Central memory CD8-positive, alpha-beta T cell (primary cell): ENCODE measurements around the gene PLAC9.

ENCODE experiments used
- ATAC-seq: fragments of 150-1000 bp; cut with Tn5 transposase; replicated peaks from 2 replicates; pipeline ENCODE4 v1.10.0; 2022; ENCODE audit warnings: mild to moderate bottlenecking, moderate FRiP score, moderate number of reproducible peaks; ENCODE audit not compliant: poor library complexity, severe bottlenecking; ENCODE audit errors: extremely low read depth
- DNase-seq, 2 donors: peaks; one replicate each; pipeline ENCODE4 v3.0.0; 2021; ENCODE audit warnings: low spot score in 2 of 2
- H3K27ac Mint-ChIP-seq: one replicate; pipeline ENCODE4 v1.8.0; 2022; ENCODE audit warnings: low read depth, mild to moderate bottlenecking, moderate library complexity, mixed read lengths
- H3K27me3 Mint-ChIP-seq: one replicate; pipeline ENCODE4 v1.8.0; 2022; ENCODE audit warnings: mixed read lengths
- H3K36me3 Mint-ChIP-seq: one replicate; pipeline ENCODE4 v1.8.0; 2022; ENCODE audit warnings: mild to moderate bottlenecking, moderate library complexity, mixed read lengths; ENCODE audit not compliant: insufficient read depth
- H3K4me1 Mint-ChIP-seq: one replicate; pipeline ENCODE4 v1.8.0; 2022; ENCODE audit warnings: mixed read lengths
- H3K4me3 Mint-ChIP-seq: one replicate; pipeline ENCODE4 v1.8.0; 2022; ENCODE audit warnings: mild to moderate bottlenecking, moderate library complexity, mixed read lengths
- H3K9me3 Mint-ChIP-seq: one replicate; pipeline ENCODE4 v1.8.0; 2022; ENCODE audit warnings: mixed read lengths

PLAC9 gene

GRCh38 chr10:80167471-80168161, 35.1 kb downstream of the PLAC9 start:
- Mint-ChIP-seq H3K4me1 (peaks cover 20% of the 10 kb centered on the region), H3K36me3 (peaks cover 47% of the 10 kb centered on the region), H3K4me3 (no peak overlapping the region), H3K27me3 (no peaks in the 10 kb centered on the region), H3K27ac (no peak overlapping the region), H3K9me3 (no peaks in the 10 kb centered on the region)
- DNase-seq = no peak
- no peak for ATAC-seq

- no peaks in the 10 kb centered on the region for H3K27me3 Mint-ChIP-seq
- H3K36me3 Mint-ChIP-seq = peaks cover 44% of the 10 kb centered on the region
- ATAC-seq (no peak), DNase-seq (no peak)
- H3K4me3 Mint-ChIP-seq = no peak overlapping the region
- H3K9me3 Mint-ChIP-seq = no peaks in the 10 kb centered on the region
- peak overlapping the region; percentile 55 for H3K27ac Mint-ChIP-seq
- peaks cover 20% of the 10 kb centered on the region for H3K4me1 Mint-ChIP-seq
Measured at GRCh38 chr10:80168162-80168511, 35.6 kb downstream of the PLAC9 start.

GRCh38 chr10:80168679-80169380, 36.3 kb downstream of the PLAC9 start:
- no peak for ATAC-seq
- H3K27ac Mint-ChIP-seq = peak overlapping the region; percentile 55

GRCh38 chr10:80170026-80170425, 37.5 kb downstream of the PLAC9 start:
- no peak overlapping the region for H3K4me3 Mint-ChIP-seq
- DNase-seq = no peak
- no peaks in the 10 kb centered on the region for H3K27me3 Mint-ChIP-seq
- no peaks in the 10 kb centered on the region for H3K9me3 Mint-ChIP-seq
- H3K27ac Mint-ChIP-seq = peak overlapping the region; percentile 89
- peaks cover 40% of the 10 kb centered on the region for H3K36me3 Mint-ChIP-seq
- ATAC-seq = no peak
- H3K4me1 Mint-ChIP-seq = peaks cover 20% of the 10 kb centered on the region

More at GRCh38 chr10:80168679-80169380, 36.3 kb downstream of the PLAC9 start:
- H3K4me3 Mint-ChIP-seq = no peak overlapping the region
- no peaks in the 10 kb centered on the region for H3K27me3 Mint-ChIP-seq
- H3K36me3 Mint-ChIP-seq = peaks cover 42% of the 10 kb centered on the region
- H3K9me3 Mint-ChIP-seq = no peaks in the 10 kb centered on the region
- peak in 1 of 2 donors; percentile 21 for DNase-seq
- H3K4me1 Mint-ChIP-seq = peaks cover 20% of the 10 kb centered on the region

GRCh38 chr10:80170641-80171040, 38.1 kb downstream of the PLAC9 start:
- Mint-ChIP-seq H3K36me3 (peaks cover 35% of the 10 kb centered on the region), H3K4me3 (no peak overlapping the region), H3K27me3 (no peaks in the 10 kb centered on the region), H3K4me1 (peaks cover 19% of the 10 kb centered on the region), H3K9me3 (no peaks in the 10 kb centered on the region), H3K27ac (peak overlapping the region; percentile 89)
- DNase-seq (no peak), ATAC-seq (no peak)

GRCh38 chr10:80171248-80171660, 38.7 kb downstream of the PLAC9 start:
- Mint-ChIP-seq H3K27ac (peak overlapping the region; percentile 89), H3K4me1 (peaks cover 16% of the 10 kb centered on the region), H3K27me3 (no peaks in the 10 kb centered on the region), H3K36me3 (peaks cover 29% of the 10 kb centered on the region), H3K4me3 (no peak overlapping the region), H3K9me3 (no peaks in the 10 kb centered on the region)
- DNase-seq (no peak), ATAC-seq (no peak)

- no peaks in the 10 kb centered on the region for H3K9me3 Mint-ChIP-seq
- DNase-seq (no peak), ATAC-seq (no peak)
- H3K4me1 Mint-ChIP-seq = peaks cover 32% of the 10 kb centered on the region
- no peak overlapping the region for H3K27ac Mint-ChIP-seq
- H3K27me3 Mint-ChIP-seq = no peaks in the 10 kb centered on the region
- no peak overlapping the region for H3K4me3 Mint-ChIP-seq
- H3K36me3 Mint-ChIP-seq = peaks cover 28% of the 10 kb centered on the region
Measured at GRCh38 chr10:80172896-80173295, 40.4 kb downstream of the PLAC9 start.

GRCh38 chr10:80173466-80173865, 40.9 kb downstream of the PLAC9 start:
- H3K4me1 Mint-ChIP-seq = peaks cover 38% of the 10 kb centered on the region
- no peak overlapping the region for H3K27ac Mint-ChIP-seq
- ATAC-seq (no peak), DNase-seq (no peak)
- H3K27me3 Mint-ChIP-seq = no peaks in the 10 kb centered on the region
- H3K36me3 Mint-ChIP-seq = peaks cover 26% of the 10 kb centered on the region
- no peak overlapping the region for H3K4me3 Mint-ChIP-seq
- H3K9me3 Mint-ChIP-seq = no peaks in the 10 kb centered on the region

- ATAC-seq (no peak), DNase-seq (no peak)
- Mint-ChIP-seq H3K4me1 (peaks cover 48% of the 10 kb centered on the region), H3K27ac (no peak overlapping the region), H3K27me3 (no peaks in the 10 kb centered on the region), H3K9me3 (no peaks in the 10 kb centered on the region), H3K36me3 (peaks cover 27% of the 10 kb centered on the region), H3K4me3 (no peak overlapping the region)
Measured at GRCh38 chr10:80174641-80175395, 42.3 kb downstream of the PLAC9 start.

GRCh38 chr10:80176526-80176925, 44.0 kb downstream of the PLAC9 start:
- H3K9me3 Mint-ChIP-seq = no peaks in the 10 kb centered on the region
- H3K27me3 Mint-ChIP-seq = no peaks in the 10 kb centered on the region
- peak overlapping the region; percentile 80 for H3K27ac Mint-ChIP-seq
- peaks cover 25% of the 10 kb centered on the region for H3K36me3 Mint-ChIP-seq
- H3K4me1 Mint-ChIP-seq = peaks cover 46% of the 10 kb centered on the region
- ATAC-seq = no peak
- no peak overlapping the region for H3K4me3 Mint-ChIP-seq
- DNase-seq = no peak

- DNase-seq (no peak), ATAC-seq (no peak)
- Mint-ChIP-seq H3K36me3 (peaks cover 26% of the 10 kb centered on the region), H3K9me3 (no peaks in the 10 kb centered on the region), H3K4me3 (no peak overlapping the region), H3K27me3 (no peaks in the 10 kb centered on the region), H3K27ac (peak overlapping the region; percentile 80), H3K4me1 (peaks cover 59% of the 10 kb centered on the region)
Measured at GRCh38 chr10:80177781-80178636, 45.5 kb downstream of the PLAC9 start.

- ATAC-seq (no peak), DNase-seq (no peak)
- H3K36me3 Mint-ChIP-seq = peaks cover 29% of the 10 kb centered on the region
- no peaks in the 10 kb centered on the region for H3K27me3 Mint-ChIP-seq
- H3K9me3 Mint-ChIP-seq = no peaks in the 10 kb centered on the region
- peaks cover 83% of the 10 kb centered on the region for H3K4me1 Mint-ChIP-seq
- H3K4me3 Mint-ChIP-seq = no peak overlapping the region
- H3K27ac Mint-ChIP-seq = peak overlapping the region; percentile 46
Measured at GRCh38 chr10:80182986-80183385, 50.5 kb downstream of the PLAC9 start.
